Brain microvascular endothelial cell (primary cell): Measurements from ENCODE around the gene TEX51.

Experiments
- DNase-seq: peaks from one replicate; pipeline ENCODE4 v3.0.0-alpha.2; 2020
- H3K27ac ChIP-seq: fragments of 250-450 bp; sonication (Bioruptor Pico); 2 replicates; pipeline ENCODE4 v1.5.1; 2020; ENCODE audit warnings: mild to moderate bottlenecking, moderate library complexity
- H3K27me3 ChIP-seq: fragments of 250-450 bp; sonication (Bioruptor Pico); replicated peaks from 2 replicates; pipeline ENCODE4 v1.5.1; 2020; ENCODE audit warnings: mild to moderate bottlenecking
- H3K36me3 ChIP-seq: fragments of 250-450 bp; sonication (Bioruptor Pico); replicated peaks from 2 replicates; pipeline ENCODE4 v1.5.1; 2020; ENCODE audit warnings: mild to moderate bottlenecking
- H3K4me3 ChIP-seq: 2 replicates; pipeline ENCODE4 v1.5.1; 2011; ENCODE audit warnings: low read depth, mild to moderate bottlenecking, control low read depth, low read length, moderate library complexity
- in situ Hi-C: cut with HindIII; loops from 2 replicates; pipeline ENCODE4 v1.10.0; 2017; ENCODE audit warnings: low sequenced_read_pairs, low pct_ligation_motif_present
- TF ChIP-seq, protein P1 (sequence below): IDR thresholded peaks from 2 replicates; pipeline ENCODE4 v1.5.1; 2011; ENCODE audit warnings: low read depth, mild to moderate bottlenecking, moderate library complexity, low read length, control low read depth, inconsistent platforms; ENCODE audit errors: missing control alignments

Gene TEX51

DNA sequence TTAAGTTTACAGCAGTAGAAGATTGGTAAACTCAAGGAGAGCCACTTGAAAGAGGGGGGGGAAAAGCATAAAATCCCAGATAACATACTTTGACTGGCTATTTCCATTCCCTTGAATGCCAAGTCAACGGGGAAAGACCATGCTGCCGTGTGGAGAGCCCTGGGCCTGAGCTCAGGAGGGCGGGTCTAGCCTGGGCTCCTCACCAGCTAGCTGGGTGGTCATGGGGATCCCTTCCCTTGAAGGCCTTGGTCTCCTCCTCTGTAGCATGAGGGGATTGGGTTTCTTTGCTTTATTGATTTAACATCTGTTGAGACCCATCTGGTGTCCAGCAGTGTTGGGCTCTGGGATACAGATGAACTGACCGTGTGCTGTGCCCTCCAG, 35.0 kb downstream of the TEX51 start:
- TF ChIP-seq, protein P1, sequence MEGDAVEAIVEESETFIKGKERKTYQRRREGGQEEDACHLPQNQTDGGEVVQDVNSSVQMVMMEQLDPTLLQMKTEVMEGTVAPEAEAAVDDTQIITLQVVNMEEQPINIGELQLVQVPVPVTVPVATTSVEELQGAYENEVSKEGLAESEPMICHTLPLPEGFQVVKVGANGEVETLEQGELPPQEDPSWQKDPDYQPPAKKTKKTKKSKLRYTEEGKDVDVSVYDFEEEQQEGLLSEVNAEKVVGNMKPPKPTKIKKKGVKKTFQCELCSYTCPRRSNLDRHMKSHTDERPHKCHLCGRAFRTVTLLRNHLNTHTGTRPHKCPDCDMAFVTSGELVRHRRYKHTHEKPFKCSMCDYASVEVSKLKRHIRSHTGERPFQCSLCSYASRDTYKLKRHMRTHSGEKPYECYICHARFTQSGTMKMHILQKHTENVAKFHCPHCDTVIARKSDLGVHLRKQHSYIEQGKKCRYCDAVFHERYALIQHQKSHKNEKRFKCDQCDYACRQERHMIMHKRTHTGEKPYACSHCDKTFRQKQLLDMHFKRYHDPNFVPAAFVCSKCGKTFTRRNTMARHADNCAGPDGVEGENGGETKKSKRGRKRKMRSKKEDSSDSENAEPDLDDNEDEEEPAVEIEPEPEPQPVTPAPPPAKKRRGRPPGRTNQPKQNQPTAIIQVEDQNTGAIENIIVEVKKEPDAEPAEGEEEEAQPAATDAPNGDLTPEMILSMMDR, result no peak
- in situ Hi-C loops, result no loop called here
- Histone ChIP-seq H3K4me3 (no peak overlapping the region), H3K36me3 (no peaks in the 10 kb centered on the region), H3K27me3 (no peaks in the 10 kb centered on the region), H3K27ac (no peak overlapping the region)
- DNase-seq, result no peak

DNA sequence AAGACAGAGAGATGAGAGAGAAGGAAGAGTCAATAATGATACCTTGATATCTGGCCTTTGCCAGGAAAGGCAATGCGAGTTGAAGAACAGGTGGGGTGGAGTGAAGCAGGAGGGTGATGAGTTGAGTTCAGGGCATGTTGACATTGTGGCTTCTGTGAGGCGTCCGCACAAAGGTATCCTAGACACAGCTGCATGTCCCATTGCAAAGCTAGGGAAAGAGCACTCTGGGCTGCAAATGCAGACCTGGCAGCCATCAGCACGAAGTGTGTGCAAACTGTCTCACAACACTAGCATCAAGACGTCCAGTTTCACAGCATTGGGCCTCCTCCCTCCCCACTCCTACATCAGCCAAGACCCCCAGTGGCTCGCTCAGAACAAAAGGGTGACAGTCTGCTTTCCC, 36.1 kb downstream of the TEX51 start:
- no peak overlapping the region for H3K27ac ChIP-seq

DNA sequence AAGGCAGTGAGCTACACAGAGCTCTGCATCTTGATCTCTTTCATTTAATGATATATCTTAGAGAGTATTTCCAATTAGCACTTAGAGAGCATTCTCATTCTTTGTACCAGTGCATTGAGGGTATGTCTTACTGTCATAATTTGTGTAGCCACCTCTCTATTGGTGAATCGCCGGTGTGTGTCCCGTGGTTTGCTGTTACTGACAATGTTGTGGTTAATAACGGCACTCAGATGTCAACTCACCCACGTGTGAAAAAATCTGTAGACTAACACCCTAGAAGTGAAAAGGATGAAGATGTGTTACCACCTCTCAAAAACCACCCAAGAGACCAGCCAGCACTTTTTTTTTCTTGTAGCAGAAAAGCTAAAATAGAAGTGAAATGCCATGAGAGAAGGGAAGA, 37.1 kb downstream of the TEX51 start:
- Histone ChIP-seq H3K4me3 (no peak overlapping the region), H3K36me3 (no peaks in the 10 kb centered on the region), H3K27ac (no peak overlapping the region), H3K27me3 (no peaks in the 10 kb centered on the region)
- TF ChIP-seq, protein P1, result no peak
- in situ Hi-C loops, result no loop called here
- DNase-seq, result no peak

More for the DNA sequence above, 36.1 kb downstream of the TEX51 start:
- DNase-seq, result no peak
- Histone ChIP-seq H3K4me3 (no peak overlapping the region), H3K36me3 (no peaks in the 10 kb centered on the region), H3K27me3 (no peaks in the 10 kb centered on the region)
- TF ChIP-seq, protein P1, result no peak
- in situ Hi-C loops, result no loop called here

DNA sequence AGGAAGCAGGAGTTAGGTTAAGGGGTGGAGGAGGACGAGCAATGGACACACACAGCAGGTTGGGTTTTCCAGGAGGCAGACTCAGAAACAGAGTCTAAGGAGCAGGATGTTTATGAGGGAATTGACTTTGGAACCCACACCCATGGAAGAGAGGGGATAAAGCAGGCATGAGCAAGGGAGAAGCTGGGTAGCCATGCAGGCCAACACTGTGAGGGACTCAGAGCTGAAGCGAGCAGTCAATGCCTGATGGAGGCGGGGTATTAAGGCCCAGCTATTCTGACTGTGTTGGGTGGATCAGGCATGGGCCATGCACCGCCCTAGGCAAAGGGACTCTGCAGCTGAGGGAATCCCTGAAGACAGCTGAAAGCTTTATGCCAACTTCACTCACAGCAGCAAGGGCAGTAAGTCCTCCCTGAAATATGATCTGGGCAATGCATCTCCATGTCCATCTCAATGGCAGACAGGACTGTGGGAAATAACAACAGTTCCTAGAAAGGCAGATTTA, 37.6 kb downstream of the TEX51 start:
- TF ChIP-seq, protein P1, result no peak
- H3K27me3 ChIP-seq, result no peaks in the 10 kb centered on the region
- H3K4me3 ChIP-seq, result no peak overlapping the region
- H3K27ac ChIP-seq, result no peak overlapping the region
- in situ Hi-C loops, result no loop called here
- H3K36me3 ChIP-seq, result no peaks in the 10 kb centered on the region
- DNase-seq, result no peak

DNA sequence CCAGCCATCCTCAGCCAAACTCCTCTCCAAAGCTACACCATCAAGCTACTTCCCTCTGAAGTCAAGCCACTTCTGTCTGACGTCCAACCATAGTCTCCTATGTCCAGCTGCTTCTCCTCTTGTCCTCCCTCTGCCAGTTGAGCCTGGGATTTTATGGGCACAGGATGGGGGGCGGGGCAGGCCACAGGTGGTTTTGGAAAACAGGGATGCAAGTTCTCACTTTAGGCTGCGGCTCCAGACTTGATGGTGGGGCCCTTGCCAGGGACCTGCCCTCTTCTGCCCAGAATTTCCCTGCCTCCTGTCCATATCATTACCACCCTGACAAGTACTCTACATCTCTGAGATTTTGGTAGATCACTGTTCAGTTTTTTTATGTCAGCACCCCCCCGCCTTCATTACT, 41.6 kb downstream of the TEX51 start:
- in situ Hi-C loops, result no loop called here
- Histone ChIP-seq H3K36me3 (no peaks in the 10 kb centered on the region), H3K4me3 (no peak overlapping the region), H3K27me3 (no peaks in the 10 kb centered on the region), H3K27ac (no peak overlapping the region)
- TF ChIP-seq, protein P1, result no peak
- DNase-seq, result no peak
